ENCODE measurements around the gene SMYD1.

Gene SMYD1

DNA sequence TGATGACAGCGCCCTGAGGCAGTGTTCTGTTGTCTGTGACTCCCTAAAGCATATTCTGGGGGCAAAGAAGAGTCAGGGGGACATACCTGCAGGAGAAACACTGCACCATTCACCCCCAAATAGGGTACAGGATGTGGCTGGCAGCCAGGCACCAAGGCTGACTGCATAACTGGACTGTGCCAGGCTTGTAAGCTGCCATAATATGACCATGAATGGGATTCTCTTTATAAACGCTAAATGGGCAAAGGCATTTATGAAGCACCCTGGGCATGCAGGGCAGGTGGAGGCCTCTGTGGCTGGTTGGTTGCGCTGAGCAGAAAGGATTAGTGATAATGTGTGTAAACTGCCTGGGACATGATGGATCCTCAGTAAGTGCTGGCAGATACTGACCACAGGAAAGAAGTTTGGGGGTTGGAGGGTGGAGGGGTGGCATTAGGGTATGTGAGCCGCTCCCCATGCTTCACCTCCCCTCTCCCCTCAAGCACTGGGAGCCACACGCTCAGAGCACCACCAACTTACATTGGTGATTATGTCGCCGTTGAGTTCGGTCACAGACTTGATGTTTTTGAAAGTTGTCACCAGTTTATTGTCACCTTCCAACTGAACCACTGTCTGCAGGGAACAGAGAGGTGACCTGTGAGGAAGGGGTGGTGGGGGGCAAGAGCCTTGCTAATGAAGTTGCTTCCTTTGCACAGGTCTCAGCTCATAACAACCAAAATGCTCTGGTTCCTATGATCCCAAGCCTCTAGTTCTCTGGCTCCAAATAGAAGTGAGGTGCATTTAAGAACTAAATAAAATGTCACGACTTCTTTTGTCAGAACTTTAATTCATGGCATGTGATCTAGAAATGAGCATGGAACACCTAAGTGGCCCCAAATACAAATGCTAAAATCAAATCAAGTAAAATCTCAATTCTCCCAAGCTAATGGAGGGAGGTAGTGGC is 56.6 kb downstream of the SMYD1 start:
- DNase-seq: no peak

DNA sequence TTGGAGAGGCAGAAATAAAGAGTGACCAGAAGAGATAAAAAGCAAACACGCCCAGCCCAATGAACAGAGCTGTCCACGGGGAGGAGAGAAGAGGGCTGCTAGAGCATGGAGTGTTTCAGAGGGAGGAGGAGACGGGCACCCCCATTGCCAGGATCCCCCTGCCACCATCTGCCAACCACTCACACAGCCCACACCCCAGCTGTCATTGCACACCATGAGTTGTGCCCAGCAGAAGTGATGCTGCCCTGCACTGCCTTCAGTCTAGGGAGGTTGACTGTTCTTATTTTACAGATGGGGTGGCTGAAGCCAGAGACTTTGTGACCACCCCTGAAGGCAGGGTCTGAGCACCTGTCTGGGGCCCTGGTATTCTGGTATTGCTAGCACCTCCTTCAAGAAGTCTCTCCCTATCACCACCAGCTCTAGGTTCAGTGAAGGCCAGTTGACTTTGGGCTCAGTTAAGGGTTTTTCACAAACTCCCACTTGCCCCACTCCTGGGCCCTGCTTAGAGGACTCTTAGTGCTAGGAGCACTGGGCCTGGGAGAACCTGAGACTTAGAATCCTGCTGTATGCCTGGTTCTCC is 57.8 kb downstream of the SMYD1 start:
- no peak for DNase-seq

- DNase-seq: no peak
These were observed 58.5 kb downstream of the SMYD1 start for GRCh38 chr2:88125924-88126771.

DNA sequence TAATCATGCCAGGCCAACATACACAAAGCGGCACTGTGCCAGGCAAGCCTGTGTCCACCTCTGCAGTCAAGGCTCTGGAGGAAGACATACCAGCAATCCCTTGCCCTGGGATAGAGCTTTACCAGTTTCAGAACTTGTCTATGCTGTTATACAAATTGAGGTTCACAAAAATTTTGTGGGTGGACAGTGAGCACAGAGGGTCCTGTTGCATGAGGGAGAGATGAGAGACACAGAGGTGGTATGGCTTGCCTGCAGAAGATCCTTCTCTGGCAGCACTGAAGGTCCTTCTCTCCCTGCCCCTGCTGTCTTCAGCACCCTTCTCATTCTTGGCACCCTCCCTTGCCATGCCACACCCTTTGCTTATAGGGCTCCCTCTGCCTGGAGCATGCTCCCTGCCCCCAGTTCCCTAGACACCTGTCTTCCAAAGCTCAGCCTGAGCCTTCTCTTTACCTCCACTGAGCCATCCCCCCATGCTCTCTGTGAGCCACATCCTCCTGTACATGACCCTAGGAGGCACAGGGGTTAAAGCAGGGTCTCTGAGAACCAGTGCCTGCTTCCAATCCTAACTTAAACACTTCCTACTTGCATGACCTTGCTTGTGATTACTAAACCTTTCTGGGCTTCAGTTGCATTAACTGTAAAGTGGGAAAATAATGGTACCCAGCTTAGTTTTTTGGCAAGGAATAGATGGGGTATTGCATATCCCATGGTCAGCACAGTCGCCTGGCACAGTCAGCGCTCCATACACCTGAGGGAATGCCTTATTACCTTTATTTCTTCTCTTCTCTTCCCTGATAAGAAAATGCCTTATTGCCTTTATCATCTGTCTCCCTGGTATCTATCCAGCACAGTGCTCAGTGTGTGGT is 59.4 kb downstream of the SMYD1 start:
- no peak for DNase-seq

- DNase-seq: no peak
These were observed 59.9 kb downstream of the SMYD1 start for GRCh38 chr2:88127638-88127887.

- DNase-seq: no peak
These were observed 60.4 kb downstream of the SMYD1 start, which contains the start of gene FABP1 for GRCh38 chr2:88127888-88128653. TSS of gene FABP1 (minus strand) at chr2:88128062. CDS start at chr2:88128017, 45 bp downstream.

GRCh38 chr2:88128654-88129312 is 61.2 kb downstream of the SMYD1 start:
- DNase-seq: no peak

GRCh38 chr2:88129313-88129959 is 61.8 kb downstream of the SMYD1 start:
- no peak for DNase-seq

DNA sequence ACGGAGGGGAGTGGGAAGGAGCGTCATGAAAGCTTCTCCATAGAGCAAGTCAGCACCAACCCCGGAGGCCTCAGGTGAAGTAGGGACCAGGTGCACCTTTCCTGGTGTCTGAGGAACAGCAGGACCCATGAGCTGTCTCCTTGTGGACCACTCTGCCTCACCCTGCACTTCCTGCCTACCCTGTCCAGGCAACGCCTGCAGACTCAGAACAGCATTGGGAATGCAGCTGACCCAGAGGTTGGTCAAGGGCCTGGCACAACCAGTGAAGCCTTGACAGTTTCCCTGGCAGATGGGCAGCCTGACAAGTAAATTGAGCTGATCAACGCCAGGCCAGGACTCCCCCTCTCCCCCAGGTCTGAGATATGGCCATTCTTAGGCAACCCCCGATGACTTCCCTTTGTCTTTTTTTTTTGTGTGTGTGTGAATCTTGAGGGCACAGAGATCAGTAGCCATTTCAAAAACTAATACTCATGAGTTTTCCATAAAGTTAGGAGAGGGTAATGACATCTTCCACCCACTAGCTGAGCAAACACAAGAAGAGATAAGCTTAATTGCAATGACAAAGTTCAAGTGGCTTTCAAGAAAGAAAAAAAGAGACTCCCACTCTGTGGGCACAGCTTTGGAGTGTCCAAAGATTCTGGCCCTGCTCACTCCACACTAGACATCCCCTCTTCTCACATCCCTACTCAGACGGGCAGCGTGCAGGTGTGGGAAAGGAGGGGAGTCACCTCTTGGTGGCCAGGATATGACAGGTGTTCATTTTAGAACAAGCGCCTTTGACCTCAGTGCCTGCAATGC is 63.8 kb downstream of the SMYD1 start:
- DNase-seq: no peak

GRCh38 chr2:88131999-88132368 is 64.4 kb downstream of the SMYD1 start:
- DNase-seq: no peak

DNA sequence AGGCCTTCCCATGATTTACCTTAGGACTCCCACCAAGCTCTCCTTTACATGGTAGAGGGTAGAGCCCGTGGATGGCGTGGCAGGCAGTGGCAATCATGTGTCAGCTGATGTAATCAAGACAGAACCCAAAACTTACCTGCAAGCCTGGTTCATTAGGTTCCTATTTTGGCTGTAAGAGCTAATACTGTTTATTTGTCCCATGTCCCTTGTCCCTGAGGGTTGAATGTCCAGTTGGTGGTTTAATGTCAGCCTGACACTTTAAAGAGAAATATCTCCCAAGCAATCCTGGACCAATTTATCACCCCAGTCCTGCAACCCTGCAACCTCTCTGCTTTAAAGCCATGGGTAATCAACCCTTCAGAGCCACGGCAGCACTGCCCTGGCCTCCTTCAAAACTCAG is 66.2 kb downstream of the SMYD1 start:
- DNase-seq: no peak

DNA sequence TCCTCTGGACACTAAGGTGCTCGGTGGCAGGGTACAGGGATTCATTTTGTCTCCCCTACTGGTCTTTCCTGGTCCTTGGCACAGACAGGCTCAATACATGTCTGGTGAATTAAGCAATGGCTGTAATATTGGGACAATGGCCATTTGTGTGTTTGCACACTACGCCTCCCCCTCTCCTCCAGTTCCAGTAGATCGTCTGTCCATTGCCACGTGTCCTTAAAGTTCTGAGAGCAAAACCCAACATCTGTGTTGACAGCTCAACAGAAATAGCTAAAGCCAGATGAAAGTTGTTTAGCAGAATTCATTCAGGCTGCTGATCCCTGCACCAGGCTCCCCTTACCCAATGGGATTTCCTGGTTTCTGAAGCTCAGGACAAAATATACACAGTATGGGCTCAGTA is 69.2 kb downstream of the SMYD1 start:
- no peak for DNase-seq

DNA sequence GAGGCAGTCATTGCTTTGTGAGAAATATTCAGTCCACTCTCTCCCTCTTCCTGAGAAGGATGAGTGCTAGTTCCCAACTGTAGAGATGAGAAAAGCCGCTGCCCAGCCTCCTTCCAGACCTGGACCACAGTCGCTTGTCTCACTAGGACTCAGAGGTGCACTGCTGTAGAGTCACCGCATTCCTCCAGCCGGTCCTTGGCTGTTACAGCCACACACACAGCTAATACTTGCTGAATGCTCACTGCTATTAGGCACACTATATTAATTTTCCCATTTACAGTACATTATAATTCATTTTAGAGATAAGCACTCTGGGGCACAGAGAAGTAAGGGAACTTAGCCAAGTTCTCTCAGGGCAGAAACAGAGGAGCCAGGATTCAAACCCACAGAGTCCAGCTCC is 70.2 kb downstream of the SMYD1 start:
- no peak for DNase-seq

GRCh38 chr2:88139203-88139702 is 71.6 kb downstream of the SMYD1 start:
- no peak for DNase-seq

- no peak for DNase-seq
These were observed 72.2 kb downstream of the SMYD1 start for GRCh38 chr2:88139804-88140203.

- DNase-seq: no peak
These were observed 74.3 kb downstream of the SMYD1 start for GRCh38 chr2:88141952-88142351.

DNA sequence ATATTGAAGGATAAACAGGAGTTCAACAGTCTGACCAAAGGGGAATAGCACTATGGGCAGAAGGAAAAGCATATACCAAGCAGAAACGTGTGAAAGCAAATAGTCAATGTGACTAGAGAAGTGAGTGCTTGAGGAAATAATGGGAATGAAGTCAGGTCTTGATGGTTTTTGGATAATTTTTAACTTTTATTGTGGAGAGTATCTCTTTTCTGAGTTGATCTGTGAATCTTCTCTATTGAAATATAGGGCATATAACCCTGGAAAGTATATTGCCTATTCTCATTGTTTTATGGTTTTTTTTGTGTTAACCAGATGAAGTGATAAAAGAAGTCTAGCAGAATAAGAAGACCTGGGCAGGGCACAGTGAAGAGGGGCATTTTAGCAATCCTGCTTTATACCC is 76.6 kb downstream of the SMYD1 start:
- DNase-seq: no peak

- DNase-seq: no peak
These were observed 77.4 kb downstream of the SMYD1 start for GRCh38 chr2:88144914-88145497.

GRCh38 chr2:88146590-88146989 is 79.0 kb downstream of the SMYD1 start:
- no peak for DNase-seq
